Measurements from ENCODE around the gene GALNT16.

- TF ChIP-seq CTCF (IDR thresholded peaks at IDR 0.05; ENCODE audit: low read depth, low read length, poor library complexity, severe bottlenecking) (no peak), EZH2phosphoT487 (IDR thresholded peaks at IDR 0.05; ENCODE audit: borderline replicate concordance, low read length) (no peak)
Observed at GRCh38 chr14:69241577-69241976, 18.4 kb upstream of the GALNT16 start.

All from DOHH2 (cell line).